Gastrocnemius medialis (tissue), 4 donors: ENCODE data around the gene ZNF680.

Source experiments
- CTCF ChIP-seq, 5 experiments: fragments of 450-650 bp in 3 of 5; fragments of 200-600 bp in 2 of 5; sonication (generic) in 2 of 5; IDR thresholded peaks in 4 of 5; conservative IDR thresholded peaks in 1 of 5; 1 replicate in 4 of 5; 2 replicates in 1 of 5; pipeline ENCODE4 v1.5.1; 2016 to 2019; ENCODE audit warnings: antibody characterized with exemption in 5 of 5, mild to moderate bottlenecking in 3 of 5, moderate library complexity in 3 of 5
- POLR2A ChIP-seq, 2 donors: fragments of 450-650 bp; IDR thresholded peaks; one replicate each; pipeline ENCODE4 v1.6.1; 2017; ENCODE audit warnings: antibody characterized with exemption in 2 of 2, mild to moderate bottlenecking in 2 of 2, moderate library complexity in 2 of 2

DNA sequence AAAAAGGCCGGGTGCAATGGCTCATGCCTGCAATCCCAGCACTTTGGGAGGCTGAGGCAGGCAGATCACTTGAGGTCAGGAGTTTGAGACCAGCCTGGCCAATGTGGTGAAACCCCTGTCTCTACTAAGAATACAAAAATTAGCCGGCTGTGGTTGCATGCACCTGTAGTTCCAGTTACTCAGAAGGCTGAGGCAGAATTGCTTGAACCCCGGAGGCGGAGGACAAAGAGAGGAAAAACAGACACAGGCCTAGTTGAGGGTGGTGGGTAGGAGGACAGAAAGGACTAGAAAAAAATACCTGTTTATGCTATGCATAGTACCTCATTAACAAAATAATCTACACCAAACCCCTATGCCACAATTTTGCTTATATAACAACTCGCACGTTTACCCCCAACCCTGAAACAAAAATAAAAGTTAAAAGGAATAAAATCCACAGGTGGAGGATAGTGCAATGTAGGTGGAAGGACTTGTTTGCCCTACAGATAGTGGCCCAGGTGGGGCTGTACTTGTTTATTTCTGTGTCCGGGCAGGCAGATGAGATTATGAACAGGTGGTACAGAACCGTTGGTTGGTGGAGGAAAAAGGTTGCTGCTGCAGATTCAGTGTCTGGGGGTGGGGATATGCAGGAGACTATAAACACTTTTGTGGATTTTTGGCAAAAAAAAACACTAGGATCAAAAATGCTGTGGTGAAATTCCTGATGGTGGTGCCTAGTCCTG lies 5.1 kb downstream of the ZNF680 start:
- TF ChIP-seq CTCF (IDR thresholded peaks at IDR 0.05 in 4 of 5, conservative IDR thresholded peaks at IDR 0.05 in 1 of 5) (no peak), POLR2A (IDR thresholded peaks at IDR 0.05) (no peak)
